ENCODE data around the gene HOXA3. TPM values are rescaled to one million over a fixed set of nuclear protein-coding genes. Genes with fewer than 3 reads are reported as not detected.

Gene HOXA3
- total and polyA plus RNA-seq, 2 of the 13 experiments (the other 11 are each of a cell fraction or from before 2014, with no cell fraction given), result 2.9 to 4.6 TPM

DNA sequence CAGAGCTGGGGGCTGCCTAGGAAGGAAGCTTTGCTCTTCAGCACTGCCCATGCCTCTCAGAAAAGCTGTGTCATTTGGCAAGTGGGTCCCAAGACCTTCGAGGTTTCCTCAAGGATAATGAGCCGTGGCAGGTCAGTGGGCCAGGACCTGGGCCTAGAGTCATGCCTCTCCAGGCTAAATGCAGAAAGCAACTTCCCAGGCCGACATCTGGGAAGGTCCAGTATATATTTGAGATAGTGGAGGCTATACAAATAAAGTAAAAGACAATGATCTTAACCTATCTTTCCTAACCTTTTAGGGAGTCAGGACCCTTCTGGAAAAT, 24.1 kb upstream of the HOXA3 start:
- H3K36me3 ChIP-seq (replicated peaks in 1 of 2; ENCODE audit: control insufficient read depth in 1 of 2, insufficient read depth in 2 of 2, low read length in 2 of 2), result no peaks in the 10 kb centered on the region
- CTCF ChIA-PET (ENCODE audit: low intra/inter-chr PET ratio, low total read pairs), result no interaction called here
- DNase-seq (ENCODE audit: low spot score) (no peak), FAIRE-seq (no peak), ATAC-seq (no peak)
- H3K4me1 ChIP-seq (ENCODE audit: insufficient read depth, low read length), result peaks cover 24% of the 10 kb centered on the region
- H3K9me3 ChIP-seq (ENCODE audit: low read length), result no peaks in the 10 kb centered on the region
- no peak overlapping the region for H3K4me3 ChIP-seq (replicated peaks in 1 of 3; ENCODE audit: insufficient read depth in 1 of 3, low read depth in 2 of 3, low read length in 3 of 3)
- BruUV-seq (replicated peaks), result no TSS peak
- no peak overlapping the region for H3K4me2 ChIP-seq (ENCODE audit: low read depth, low read length)
- 35% methylated on average over 3 of the region's 3 CpGs for WGBS (ENCODE audit: low lambda C conversion rate)
- no peak overlapping the region for H3K9ac ChIP-seq (ENCODE audit: insufficient read depth, low read depth, low read length)
- H3K27me3 ChIP-seq (ENCODE audit: control insufficient read depth in 1 of 2, insufficient read depth in 2 of 2, low read length in 2 of 2), result peaks cover 4 to 78% of the 10 kb centered on the region in 2 experiments
- POLR2A ChIA-PET, result no interaction called here
- no peak overlapping the region for H3K27ac ChIP-seq (ENCODE audit: extremely low read length, insufficient read depth, low read length)
- no peaks in the 10 kb centered on the region for H3K79me2 ChIP-seq (ENCODE audit: insufficient read depth, low read length)
- H2AFZ ChIP-seq (ENCODE audit: low read length), result no peak overlapping the region
- no peaks in the 10 kb centered on the region for H4K20me1 ChIP-seq (ENCODE audit: insufficient read depth, low read length)
- intact Hi-C loops (cut with micrococcal nuclease; ENCODE audit: unreplicated experiment) (no loop called here), in situ Hi-C loops (cut with HindIII; ENCODE audit: extremely low pct_ligation_motif_present, low pct_unique_long_range_greater_than_20kb) (no loop called here)
- TF ChIP-seq, protein P1, sequence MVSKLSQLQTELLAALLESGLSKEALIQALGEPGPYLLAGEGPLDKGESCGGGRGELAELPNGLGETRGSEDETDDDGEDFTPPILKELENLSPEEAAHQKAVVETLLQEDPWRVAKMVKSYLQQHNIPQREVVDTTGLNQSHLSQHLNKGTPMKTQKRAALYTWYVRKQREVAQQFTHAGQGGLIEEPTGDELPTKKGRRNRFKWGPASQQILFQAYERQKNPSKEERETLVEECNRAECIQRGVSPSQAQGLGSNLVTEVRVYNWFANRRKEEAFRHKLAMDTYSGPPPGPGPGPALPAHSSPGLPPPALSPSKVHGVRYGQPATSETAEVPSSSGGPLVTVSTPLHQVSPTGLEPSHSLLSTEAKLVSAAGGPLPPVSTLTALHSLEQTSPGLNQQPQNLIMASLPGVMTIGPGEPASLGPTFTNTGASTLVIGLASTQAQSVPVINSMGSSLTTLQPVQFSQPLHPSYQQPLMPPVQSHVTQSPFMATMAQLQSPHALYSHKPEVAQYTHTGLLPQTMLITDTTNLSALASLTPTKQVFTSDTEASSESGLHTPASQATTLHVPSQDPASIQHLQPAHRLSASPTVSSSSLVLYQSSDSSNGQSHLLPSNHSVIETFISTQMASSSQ (IDR thresholded peaks at IDR 0.05; ENCODE audit: low read depth), result no peak
- TF ChIP-seq, protein P1 (CRISPR knock-in tag; IDR thresholded peaks at IDR 0.05; ENCODE audit: borderline replicate concordance), result no peak
- TF ChIP-seq GTF3A (CRISPR knock-in tag; conservative IDR thresholded peaks at IDR 0.05) (no peak), GZF1 (CRISPR knock-in tag; IDR thresholded peaks at IDR 0.05) (no peak), ZNF597 (CRISPR knock-in tag; IDR thresholded peaks at IDR 0.05) (no peak), TFE3 (CRISPR knock-in tag; IDR thresholded peaks at IDR 0.05) (no peak), ZNF260 (CRISPR knock-in tag; IDR thresholded peaks at IDR 0.05; ENCODE audit: borderline replicate concordance, low read depth) (no peak), STAG1 (CRISPR knock-in tag; IDR thresholded peaks at IDR 0.05) (no peak), MAZ (IDR thresholded peaks at IDR 0.05; ENCODE audit: borderline replicate concordance, low read depth, low read length) (no peak), MAZ (CRISPR knock-in tag; IDR thresholded peaks at IDR 0.05; ENCODE audit: low read depth) (no peak), ZNF382 (CRISPR knock-in tag; IDR thresholded peaks at IDR 0.05; ENCODE audit: borderline replicate concordance) (no peak), ZBTB21 (CRISPR knock-in tag; IDR thresholded peaks at IDR 0.05) (no peak), ZNF83 (CRISPR knock-in tag; IDR thresholded peaks at IDR 0.05; ENCODE audit: borderline replicate concordance) (no peak), ZMYM4 (CRISPR knock-in tag; IDR thresholded peaks at IDR 0.05) (no peak), HNRNPK (IDR thresholded peaks at IDR 0.05; ENCODE audit: low read depth, low read length, poor library complexity, severe bottlenecking) (no peak), ZNF441 (CRISPR knock-in tag; IDR thresholded peaks at IDR 0.05; ENCODE audit: borderline replicate concordance) (no peak), CENPX (CRISPR knock-in tag; IDR thresholded peaks at IDR 0.05) (no peak)
- TF ChIP-seq, protein P2, sequence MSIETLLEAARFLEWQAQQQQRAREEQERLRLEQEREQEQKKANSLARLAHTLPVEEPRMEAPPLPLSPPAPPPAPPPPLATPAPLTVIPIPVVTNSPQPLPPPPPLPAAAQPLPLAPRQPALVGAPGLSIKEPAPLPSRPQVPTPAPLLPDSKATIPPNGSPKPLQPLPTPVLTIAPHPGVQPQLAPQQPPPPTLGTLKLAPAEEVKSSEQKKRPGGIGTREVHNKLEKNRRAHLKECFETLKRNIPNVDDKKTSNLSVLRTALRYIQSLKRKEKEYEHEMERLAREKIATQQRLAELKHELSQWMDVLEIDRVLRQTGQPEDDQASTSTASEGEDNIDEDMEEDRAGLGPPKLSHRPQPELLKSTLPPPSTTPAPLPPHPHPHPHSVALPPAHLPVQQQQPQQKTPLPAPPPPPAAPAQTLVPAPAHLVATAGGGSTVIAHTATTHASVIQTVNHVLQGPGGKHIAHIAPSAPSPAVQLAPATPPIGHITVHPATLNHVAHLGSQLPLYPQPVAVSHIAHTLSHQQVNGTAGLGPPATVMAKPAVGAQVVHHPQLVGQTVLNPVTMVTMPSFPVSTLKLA (IDR thresholded peaks at IDR 0.05), result no peak

Measured in HepG2 (cell line).